HUES64 (cell line): ENCODE results near the gene KNSTRN.
A peak's percentile ranks its signal among the peaks of the same experiment; 100 is the strongest.

ENCODE experiments used
- H3K27ac ChIP-seq: 2 replicates; pipeline ENCODE4 v1.7.0; 2013; ENCODE audit warnings: low read depth, low read length, inconsistent platforms
- H3K27me3 ChIP-seq: 2 replicates; pipeline ENCODE4 v1.6.1; 2013; ENCODE audit warnings: mild to moderate bottlenecking, low read length; ENCODE audit not compliant: insufficient read depth
- H3K36me3 ChIP-seq: 2 replicates; pipeline ENCODE4 v1.6.1; 2013; ENCODE audit warnings: mild to moderate bottlenecking, low read length; ENCODE audit not compliant: insufficient read depth
- H3K4me1 ChIP-seq: 2 replicates; pipeline ENCODE4 v1.6.1; 2013; ENCODE audit warnings: mild to moderate bottlenecking, low read length, moderate library complexity; ENCODE audit not compliant: insufficient read depth
- H3K4me3 ChIP-seq: 2 replicates; pipeline ENCODE4 v1.5.1; 2013; ENCODE audit warnings: mild to moderate bottlenecking, low read length, moderate library complexity
- H3K9ac ChIP-seq: 2 replicates; pipeline ENCODE4 v1.6.1; 2013; ENCODE audit warnings: mild to moderate bottlenecking, low read depth, low read length
- H3K9me3 ChIP-seq: 2 replicates; pipeline ENCODE4 v1.6.1; 2013; ENCODE audit warnings: low read depth, low read length; ENCODE audit not compliant: insufficient read depth
- WGBS: fragments of 150-250, 120-280 bp; methylation state at CpG from one replicate; pipeline ENCODE4 v1.1.7; 2013; ENCODE audit warnings: missing lambda C conversion rate; 5-methylcytosine and 5-hydroxymethylcytosine counted together

Gene KNSTRN

DNA sequence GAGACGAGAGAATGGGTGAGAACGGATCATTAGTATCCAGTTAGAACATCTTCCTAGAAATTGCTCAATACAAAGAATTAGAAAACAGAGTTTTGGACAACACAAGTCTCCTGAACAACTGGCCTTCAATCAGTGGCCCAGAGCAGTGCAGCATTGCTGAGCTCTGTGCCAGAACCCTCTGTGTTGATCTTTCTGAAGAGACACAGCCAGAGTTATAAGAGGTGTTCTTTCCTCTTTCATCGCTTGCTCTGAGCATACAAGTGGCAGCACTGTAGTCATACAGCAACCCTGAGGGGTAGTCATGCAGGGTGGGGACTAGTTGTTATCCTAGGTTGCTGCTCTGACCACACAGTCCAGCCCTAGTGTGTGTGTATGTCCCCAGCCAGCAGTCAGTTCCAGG lies 4.0 kb downstream of the KNSTRN start:
- H3K27me3 ChIP-seq, result no peaks in the 10 kb centered on the region
- peaks cover 67% of the 10 kb centered on the region for H3K36me3 ChIP-seq
- no peaks in the 10 kb centered on the region for H3K9me3 ChIP-seq
- 97% methylated on average over 3 of the region's 3 CpGs for WGBS
- no peak overlapping the region for H3K27ac ChIP-seq
- no peak overlapping the region for H3K9ac ChIP-seq
- no peak overlapping the region for H3K4me3 ChIP-seq
- H3K4me1 ChIP-seq, result 0 out of 2 replicates have a peak, but pooled peaks cover 5% of the 10 kb centered on the region

DNA sequence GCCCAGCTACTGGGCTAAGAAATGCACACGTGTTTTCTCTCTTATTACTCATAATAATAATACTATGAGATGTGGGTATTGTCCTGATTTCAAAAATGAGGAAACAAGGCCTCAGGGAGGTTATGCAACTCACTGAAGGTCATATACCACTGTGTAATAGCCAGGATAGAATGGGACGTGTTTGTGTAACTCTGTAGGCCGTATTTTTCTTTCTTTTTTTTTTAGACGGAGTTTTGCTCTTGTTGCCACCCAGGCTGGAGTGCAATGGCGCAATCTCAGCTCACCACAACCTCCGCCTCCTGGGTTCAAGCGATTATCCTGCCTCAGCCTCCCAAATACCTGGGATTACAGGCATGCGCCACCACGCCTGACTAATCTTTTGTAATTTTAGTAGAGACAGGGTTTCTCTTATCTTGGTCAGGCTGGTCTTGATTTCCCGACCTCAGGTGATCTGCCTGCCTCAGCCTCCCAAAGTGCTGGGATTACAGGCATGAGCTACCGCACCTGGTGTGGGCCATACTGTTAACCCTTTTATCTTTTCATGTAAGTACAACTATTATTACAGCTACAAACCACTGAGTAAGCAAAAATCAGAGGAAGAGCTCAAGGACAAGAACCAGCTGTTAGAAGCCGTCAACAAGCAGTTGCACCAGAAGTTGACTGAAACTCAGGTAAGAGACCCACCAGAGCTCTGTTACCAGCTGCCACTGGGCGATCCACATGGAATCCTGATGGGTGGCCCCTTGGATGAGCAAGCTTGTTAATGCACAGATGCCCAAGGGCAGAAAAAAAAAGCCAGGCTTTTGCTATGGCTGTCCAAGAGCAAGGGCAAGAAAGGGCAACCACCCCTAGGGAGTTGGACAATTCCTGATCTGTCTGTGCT lies 6.7 kb downstream of the KNSTRN start:
- no peak overlapping the region for H3K27ac ChIP-seq
- WGBS, result 96% methylated on average over 12 of the region's 13 CpGs

DNA sequence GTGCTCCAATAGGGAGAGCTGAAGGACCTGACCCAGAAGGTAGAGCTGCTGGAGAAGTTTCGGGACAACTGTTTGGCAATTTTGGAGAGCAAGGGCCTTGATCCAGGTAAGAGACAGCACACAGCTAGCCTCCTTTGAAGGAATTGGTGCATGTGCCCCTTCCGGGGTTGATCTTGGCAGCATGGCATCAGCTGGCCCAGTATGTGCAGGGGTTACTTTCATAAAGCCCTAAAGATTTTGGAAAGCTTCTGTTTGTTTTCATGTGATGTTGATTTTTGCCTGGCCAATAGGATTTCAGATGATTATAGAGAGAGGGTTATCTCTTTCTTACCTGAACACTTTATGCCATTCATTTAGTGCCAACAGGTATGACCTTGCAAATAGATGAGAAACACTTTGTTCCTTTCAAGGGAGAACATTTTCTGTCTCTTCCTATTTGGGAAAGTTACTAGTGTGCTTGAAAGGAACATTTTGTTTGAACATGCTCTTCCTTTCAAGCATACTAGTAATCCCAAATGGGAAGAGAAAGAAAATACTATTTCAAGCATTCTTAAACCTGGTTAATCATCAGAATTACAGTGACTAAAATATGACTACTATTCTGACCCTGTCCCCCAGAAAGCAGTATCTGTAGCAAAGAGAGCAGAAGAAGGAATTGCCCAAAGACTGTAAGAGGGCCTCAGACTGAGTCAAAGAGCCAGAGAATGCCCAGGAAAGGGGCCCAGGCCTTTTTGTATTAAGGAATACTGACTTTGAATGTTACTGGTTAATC lies 7.5 kb downstream of the KNSTRN start:
- Histone ChIP-seq H3K9me3 (no peaks in the 10 kb centered on the region), H3K9ac (no peak overlapping the region), H3K27ac (no peak overlapping the region), H3K36me3 (peaks cover 96% of the 10 kb centered on the region), H3K4me1 (no peaks in the 10 kb centered on the region), H3K27me3 (no peaks in the 10 kb centered on the region), H3K4me3 (no peak overlapping the region)
- WGBS, result 93% methylated on average over 2 of the region's 2 CpGs

More for the DNA sequence above, 6.7 kb downstream of the KNSTRN start:
- H3K9ac ChIP-seq, result no peak overlapping the region
- H3K27me3 ChIP-seq, result no peaks in the 10 kb centered on the region
- no peaks in the 10 kb centered on the region for H3K4me1 ChIP-seq
- H3K4me3 ChIP-seq, result no peak overlapping the region
- H3K36me3 ChIP-seq, result peaks cover 94% of the 10 kb centered on the region
- no peaks in the 10 kb centered on the region for H3K9me3 ChIP-seq

DNA sequence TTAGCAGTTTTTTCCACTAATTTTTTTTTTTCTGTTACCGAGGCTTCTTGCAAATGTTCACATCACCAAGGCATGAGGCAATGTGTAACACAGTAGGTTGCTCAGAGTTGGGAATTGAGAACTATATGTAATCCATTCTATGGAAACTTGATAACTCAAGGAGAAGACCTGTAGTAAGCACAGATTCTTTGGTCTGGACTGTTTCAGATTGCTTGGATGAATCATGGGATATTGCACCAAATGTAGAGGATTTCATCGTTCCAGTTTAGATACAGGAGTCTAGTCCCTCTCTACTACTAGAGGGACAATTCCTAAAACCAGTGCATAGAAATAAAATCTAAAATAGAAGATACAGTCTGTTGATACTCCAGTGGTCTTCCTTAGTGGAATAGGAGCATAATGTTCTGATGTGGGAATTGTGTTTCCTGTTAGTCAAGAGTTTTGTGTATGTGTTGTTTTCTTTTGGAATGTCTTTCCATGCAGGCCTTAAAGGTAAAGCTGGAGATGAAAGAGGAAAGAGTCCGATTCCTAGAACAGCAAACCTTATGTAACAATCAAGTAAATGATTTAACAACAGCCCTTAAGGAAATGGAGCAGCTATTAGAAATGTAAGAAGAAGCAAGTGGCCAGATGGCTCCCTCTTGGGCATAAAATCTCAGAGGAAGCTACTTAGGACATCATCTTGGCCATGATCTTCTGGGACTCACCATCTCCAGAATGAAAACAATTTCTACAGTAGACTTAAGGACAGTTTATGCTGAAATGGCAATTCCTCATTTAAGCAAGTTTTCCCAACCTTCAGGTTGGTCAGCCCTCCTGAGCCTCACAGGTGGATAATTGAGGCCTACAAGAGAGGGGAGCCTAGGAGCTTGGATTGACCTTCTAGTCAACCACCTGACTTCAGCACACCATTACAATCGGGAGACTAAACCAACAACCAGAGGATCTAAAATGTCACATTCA lies 10.7 kb downstream of the KNSTRN start:
- Histone ChIP-seq H3K27me3 (no peaks in the 10 kb centered on the region), H3K4me1 (no peaks in the 10 kb centered on the region), H3K36me3 (peaks cover 66% of the 10 kb centered on the region), H3K4me3 (no peak overlapping the region), H3K9me3 (no peaks in the 10 kb centered on the region), H3K27ac (no peak overlapping the region), H3K9ac (no peak overlapping the region)
- WGBS, result 94% methylated on average over 3 of the region's 4 CpGs

DNA sequence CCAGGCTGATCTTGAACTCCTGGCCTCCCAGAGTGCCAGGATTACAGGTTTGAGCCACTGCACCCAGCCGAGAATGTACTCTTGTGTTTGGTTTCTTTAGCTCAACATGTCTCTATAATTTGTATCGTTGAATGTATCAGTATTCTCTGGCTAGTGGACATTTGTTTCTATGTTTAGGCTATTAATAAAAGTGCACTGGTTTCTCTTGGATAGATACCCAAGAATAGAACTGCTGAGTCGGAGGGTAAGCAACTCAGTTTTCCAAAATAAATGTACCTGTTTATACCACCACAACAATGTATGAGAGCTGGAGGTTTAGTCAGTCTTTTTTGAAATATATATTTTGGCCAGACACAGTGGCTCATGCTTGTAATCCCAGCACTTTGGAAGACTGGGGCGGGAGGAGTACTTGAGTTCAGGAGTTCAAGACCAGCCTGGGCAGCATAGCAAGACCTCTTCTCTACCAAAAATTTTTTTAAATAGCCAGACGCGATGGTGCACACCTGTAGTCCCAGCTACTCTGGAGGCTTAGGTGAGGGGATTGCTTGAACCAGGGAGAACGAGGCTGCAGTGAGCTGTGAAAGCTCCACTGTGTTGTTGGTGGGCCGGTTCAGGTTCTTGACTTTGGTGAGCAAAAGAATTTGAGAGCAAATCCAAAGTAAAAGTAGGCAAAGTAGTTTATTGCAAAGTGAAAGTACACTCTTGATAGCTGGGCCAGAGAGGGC lies 15.3 kb downstream of the KNSTRN start:
- Histone ChIP-seq H3K4me1 (no peaks in the 10 kb centered on the region), H3K9ac (no peak overlapping the region), H3K27ac (no peak overlapping the region), H3K4me3 (no peak overlapping the region), H3K36me3 (peaks cover 21% of the 10 kb centered on the region), H3K9me3 (no peaks in the 10 kb centered on the region), H3K27me3 (no peaks in the 10 kb centered on the region)
- 94% methylated on average over 7 of the region's 8 CpGs for WGBS

DNA sequence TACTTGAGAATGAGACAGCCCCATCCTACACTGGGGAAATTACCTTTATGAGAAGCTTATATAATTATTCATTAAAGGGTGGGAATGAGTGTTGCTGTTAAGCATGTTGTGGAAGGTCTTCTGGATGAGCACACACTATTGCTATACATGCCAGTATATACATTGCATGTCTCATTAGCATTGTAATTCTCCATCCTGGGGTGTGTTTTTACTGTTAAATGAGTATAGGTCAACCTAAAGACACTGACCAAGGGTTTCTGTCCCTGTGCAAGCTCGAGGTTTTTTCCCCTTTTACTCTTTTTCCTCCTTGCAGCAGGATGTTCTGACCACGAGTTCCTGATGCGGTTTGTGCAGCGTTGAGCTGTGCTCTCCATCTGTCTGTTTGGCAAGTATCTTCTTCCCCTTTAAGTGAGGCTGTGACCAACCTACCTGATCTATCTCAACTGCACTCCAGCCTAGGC lies 15.9 kb downstream of the KNSTRN start:
- 88% methylated on average over 4 of the region's 4 CpGs for WGBS
- no peak overlapping the region for H3K4me3 ChIP-seq
- no peak overlapping the region for H3K9ac ChIP-seq

DNA sequence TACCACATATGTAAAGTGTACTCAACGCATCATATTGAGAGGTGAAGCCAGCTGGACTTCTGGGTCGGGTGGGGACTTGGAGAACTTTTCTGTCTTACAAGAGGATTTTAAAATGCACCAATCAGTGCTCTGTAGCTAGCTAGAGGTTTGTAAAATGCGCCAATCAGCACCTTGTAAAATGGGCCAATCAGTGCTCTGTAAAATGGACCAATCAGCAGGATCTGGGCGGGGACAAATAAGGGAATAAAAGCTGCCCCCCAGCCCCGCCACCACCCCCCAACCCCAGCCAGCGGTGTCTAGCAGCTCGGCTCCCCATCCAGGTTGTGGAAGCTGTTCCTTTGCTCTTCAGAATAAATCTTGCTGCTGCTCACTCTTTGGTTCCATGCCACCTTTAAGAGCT lies 16.8 kb downstream of the KNSTRN start:
- Histone ChIP-seq H3K4me3 (no peak overlapping the region), H3K9ac (no peak overlapping the region), H3K27me3 (no peaks in the 10 kb centered on the region), H3K36me3 (0 out of 2 replicates have a peak, but pooled peaks cover 6% of the 10 kb centered on the region), H3K4me1 (no peaks in the 10 kb centered on the region), H3K9me3 (no peaks in the 10 kb centered on the region), H3K27ac (no peak overlapping the region)
- 94% methylated on average over 7 of the region's 7 CpGs for WGBS

More for the DNA sequence above, 15.9 kb downstream of the KNSTRN start:
- Histone ChIP-seq H3K4me1 (no peaks in the 10 kb centered on the region), H3K27ac (no peak overlapping the region), H3K36me3 (peaks cover 15% of the 10 kb centered on the region), H3K27me3 (no peaks in the 10 kb centered on the region), H3K9me3 (no peaks in the 10 kb centered on the region)

DNA sequence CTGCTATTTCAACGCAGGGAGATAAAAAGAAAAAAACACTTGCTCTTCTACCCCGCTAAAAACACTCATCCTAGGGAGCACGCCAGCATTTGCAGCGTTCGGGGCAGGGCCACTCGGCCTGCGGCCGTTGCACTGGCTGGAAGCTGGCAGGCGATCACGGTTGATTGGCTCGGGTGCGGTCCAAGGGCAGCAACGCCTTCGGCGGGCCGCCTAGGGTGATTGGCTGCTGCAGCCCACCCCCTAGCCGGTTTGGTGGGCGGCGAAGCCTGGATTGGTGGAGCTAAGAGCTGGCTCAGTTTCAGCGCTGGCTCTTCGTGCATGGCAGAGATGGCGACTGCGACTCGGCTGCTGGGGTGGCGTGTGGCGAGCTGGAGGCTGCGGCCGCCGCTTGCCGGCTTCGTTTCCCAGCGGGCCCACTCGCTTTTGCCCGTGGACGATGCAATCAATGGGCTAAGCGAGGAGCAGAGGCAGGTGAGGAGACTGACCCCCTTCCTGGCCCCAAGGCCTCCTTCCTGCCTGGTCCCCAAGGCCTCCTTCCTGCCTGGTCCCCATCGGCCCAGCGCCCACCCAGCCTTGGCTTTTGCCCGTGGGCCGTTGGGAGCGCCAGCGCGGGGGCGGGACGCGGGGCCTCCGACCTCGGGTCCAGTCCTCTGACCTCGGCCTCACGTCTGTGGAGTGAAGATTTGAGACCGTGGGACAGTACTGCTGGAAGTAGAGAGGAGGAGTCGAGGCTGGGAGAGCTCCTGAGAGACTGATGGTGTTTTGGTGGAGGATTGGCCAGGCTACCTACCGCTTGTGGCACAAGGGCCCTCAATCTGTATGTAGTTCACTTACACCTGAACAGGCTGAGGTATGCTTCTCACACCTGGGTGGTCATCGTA lies 23.2 kb downstream of the KNSTRN start, which contains the start of gene IVD:
IVD (plus strand) TSS at position 295 of the 881 bp plus-strand sequence; CDS start at position 328, 33 bp downstream.
- 1% methylated on average over 54 of the region's 54 CpGs for WGBS
- Histone ChIP-seq H3K9me3 (no peaks in the 10 kb centered on the region), H3K27me3 (no peaks in the 10 kb centered on the region), H3K27ac (peak within 1 kb of the TSS; percentile 38), H3K4me1 (peaks cover 3% of the 10 kb centered on the region; the same call in 1 of the 2 replicates), H3K4me3 (peak within 1 kb of the TSS; percentile 79), H3K9ac (peak within 1 kb of the TSS; percentile 80), H3K36me3 (peaks cover 35% of the 10 kb centered on the region)

DNA sequence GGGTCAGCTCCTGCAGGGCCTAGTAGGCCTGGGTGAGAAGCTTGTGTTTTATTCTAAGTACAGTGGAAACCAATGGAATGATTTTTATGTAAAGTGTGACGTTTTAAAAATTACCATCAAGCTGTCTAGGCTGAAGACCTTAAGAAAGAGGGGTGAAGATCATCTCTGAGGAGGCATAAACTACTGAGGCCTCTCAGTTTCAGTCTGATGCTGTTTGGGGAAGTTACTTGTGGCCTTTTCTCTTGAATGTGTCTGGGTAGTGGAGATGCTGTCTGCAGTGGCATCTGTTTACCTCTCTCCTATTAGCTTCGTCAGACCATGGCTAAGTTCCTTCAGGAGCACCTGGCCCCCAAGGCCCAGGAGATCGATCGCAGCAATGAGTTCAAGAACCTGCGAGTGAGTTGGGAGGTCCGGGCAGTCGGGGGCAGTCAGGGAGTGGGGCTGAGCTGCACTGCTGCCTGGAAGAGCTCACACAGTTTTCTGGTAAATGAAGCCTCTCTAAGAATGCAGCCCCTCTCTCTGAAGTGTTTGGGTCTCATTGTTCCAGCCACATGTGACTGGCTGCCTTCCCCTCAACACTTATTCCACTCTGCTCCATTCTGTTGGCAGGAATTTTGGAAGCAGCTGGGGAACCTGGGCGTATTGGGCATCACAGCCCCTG lies 24.9 kb downstream of the KNSTRN start:
- Histone ChIP-seq H3K4me3 (0 out of 2 replicates have a peak overlapping the region, but pooled peaks have one; percentile 11), H3K9ac (no peak overlapping the region; the same call in 1 of the 2 replicates)
- 96% methylated on average over 8 of the region's 8 CpGs for WGBS

More for the DNA sequence above, 24.9 kb downstream of the KNSTRN start:
- H3K4me1 ChIP-seq, result peaks cover 3% of the 10 kb centered on the region; the same call in 1 of the 2 replicates
- H3K27me3 ChIP-seq, result no peaks in the 10 kb centered on the region
- no peaks in the 10 kb centered on the region for H3K9me3 ChIP-seq
- no peak overlapping the region for H3K27ac ChIP-seq
- peaks cover 52% of the 10 kb centered on the region for H3K36me3 ChIP-seq
